Activated naive CD8-positive, alpha-beta T cell treated with anti-CD3 and anti-CD28 coated beads, Interleukin-2, amount 10 ng/mL, durations not matched to agents 7 days and 5 days (primary cell): ENCODE results near the gene DUSP12. TPM values are rescaled to one million over a fixed set of nuclear protein-coding genes. Genes with fewer than 3 reads are reported as not detected.

Experiments
- ATAC-seq: fragments of 150-1000 bp; cut with Tn5 transposase; one replicate; pipeline ENCODE4 v1.10.0; 2021; ENCODE audit warnings: low read depth, moderate library complexity
- POLR2A ChIA-PET: fragments of 350-600 bp; sonication (Branson Sonifier 250); formaldehyde crosslinking; loops from one replicate; lab custom pipeline; 2021; ENCODE audit warnings: antibody characterized with exemption; lab: Charles Lee
- DNase-seq: peaks from one replicate; pipeline ENCODE4 v3.0.0; 2021
- H3K27ac Mint-ChIP-seq: one replicate; pipeline ENCODE4 v1.8.0; 2022; ENCODE audit warnings: mild to moderate bottlenecking, mixed read lengths
- H3K27me3 Mint-ChIP-seq: one replicate; pipeline ENCODE4 v1.8.0; 2022; ENCODE audit warnings: mild to moderate bottlenecking, moderate library complexity, mixed read lengths
- H3K36me3 Mint-ChIP-seq: one replicate; pipeline ENCODE4 v1.8.0; 2021; ENCODE audit warnings: mild to moderate bottlenecking, mixed read lengths
- H3K4me1 Mint-ChIP-seq: one replicate; pipeline ENCODE4 v1.8.0; 2021; ENCODE audit warnings: mixed read lengths
- H3K4me3 Mint-ChIP-seq: one replicate; pipeline ENCODE4 v1.8.0; 2022; ENCODE audit warnings: mild to moderate bottlenecking, moderate library complexity, mixed read lengths
- H3K9me3 Mint-ChIP-seq: one replicate; pipeline ENCODE4 v1.8.0; 2021; ENCODE audit warnings: mixed read lengths
- total RNA-seq, 2 experiments: library from RNA; stranded (reverse); gene quantifications; one replicate each; pipeline ENCODE4 v1.2.3, GENCODE V29; 2021

DUSP12 gene, protein sequence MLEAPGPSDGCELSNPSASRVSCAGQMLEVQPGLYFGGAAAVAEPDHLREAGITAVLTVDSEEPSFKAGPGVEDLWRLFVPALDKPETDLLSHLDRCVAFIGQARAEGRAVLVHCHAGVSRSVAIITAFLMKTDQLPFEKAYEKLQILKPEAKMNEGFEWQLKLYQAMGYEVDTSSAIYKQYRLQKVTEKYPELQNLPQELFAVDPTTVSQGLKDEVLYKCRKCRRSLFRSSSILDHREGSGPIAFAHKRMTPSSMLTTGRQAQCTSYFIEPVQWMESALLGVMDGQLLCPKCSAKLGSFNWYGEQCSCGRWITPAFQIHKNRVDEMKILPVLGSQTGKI
- total RNA-seq: 10 to 100 TPM; 28.7 to 32.2 TPM

DNA sequence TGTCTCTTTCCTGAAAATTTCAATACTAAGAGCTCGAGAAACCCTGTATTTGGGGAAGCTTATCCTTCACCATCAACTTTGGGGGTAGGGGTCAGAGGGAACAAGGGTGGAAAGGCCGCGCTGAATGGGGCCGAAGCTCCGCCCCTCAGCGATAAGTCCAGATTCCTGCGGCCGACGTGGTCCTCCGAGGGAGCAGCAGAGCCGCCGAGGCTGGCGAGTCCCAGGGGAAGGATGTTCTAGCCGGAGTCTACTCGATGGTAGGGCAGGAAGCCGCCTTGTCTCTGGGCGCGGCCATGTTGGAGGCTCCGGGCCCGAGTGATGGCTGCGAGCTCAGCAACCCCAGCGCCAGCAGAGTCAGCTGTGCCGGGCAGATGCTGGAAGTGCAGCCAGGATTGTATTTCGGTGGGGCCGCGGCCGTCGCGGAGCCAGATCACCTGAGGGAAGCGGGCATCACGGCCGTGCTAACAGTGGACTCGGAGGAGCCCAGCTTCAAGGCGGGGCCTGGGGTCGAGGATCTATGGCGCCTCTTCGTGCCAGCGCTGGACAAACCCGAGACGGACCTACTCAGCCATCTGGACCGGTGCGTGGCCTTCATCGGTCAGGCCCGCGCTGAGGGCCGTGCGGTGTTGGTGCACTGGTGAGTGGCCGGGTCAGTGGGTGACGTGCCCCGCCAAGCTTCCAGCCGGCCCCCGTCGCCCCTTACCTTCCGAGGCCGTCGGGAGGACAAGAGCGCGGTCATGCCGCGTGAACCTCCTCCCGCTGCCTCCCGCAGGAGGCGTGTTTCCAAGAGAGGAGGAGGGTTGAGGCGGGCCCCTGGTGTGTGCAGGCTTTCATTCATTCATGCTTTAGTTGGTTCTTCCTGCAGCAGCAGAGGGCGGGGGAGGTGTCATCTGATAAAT, at the start of gene DUSP12:
Gene DUSP12 (plus strand): TSS at position 278 of the 899 bp plus-strand sequence. CDS start 16 bp downstream, at position 294.
- ATAC-seq (peak; percentile 95), DNase-seq (peak; percentile 84)
- H3K9me3 Mint-ChIP-seq: peaks cover 4% of the 10 kb centered on the region
- peaks cover 21% of the 10 kb centered on the region for H3K36me3 Mint-ChIP-seq
- H3K4me1 Mint-ChIP-seq: peaks cover 32% of the 10 kb centered on the region
- peak within 1 kb of the TSS; percentile 98 for H3K4me3 Mint-ChIP-seq
- peak within 1 kb of the TSS; percentile 96 for H3K27ac Mint-ChIP-seq
- POLR2A ChIA-PET: interaction anchor here (1.1 to 2.2 kb wide), 7 partner anchors 8 to 288 kb away, joined by 3 to 16 read pairs (median 6); partner anchors contain the start of gene ATF6
- H3K27me3 Mint-ChIP-seq: peaks cover 2% of the 10 kb centered on the region

DNA sequence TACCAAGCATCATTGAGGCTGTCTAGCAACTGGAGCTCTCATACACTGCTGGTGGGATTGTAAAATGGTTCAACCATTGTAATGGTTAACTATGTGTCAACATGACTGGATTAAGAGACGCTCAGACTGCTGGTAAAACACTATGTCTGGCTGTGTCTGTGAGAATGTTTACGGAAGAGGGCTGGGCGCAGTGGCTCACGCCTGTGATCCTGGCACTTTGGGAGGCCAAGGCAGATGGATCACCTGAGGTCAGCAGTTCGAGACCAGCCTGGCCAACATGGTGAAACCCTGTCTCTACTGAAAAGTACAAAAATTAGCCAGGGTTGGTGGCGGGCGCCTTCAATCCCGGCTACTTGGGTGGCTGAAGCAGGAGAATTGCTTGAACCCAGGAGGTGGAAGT, 47.3 kb upstream of the DUSP12 start:
- no peak for ATAC-seq
- Mint-ChIP-seq H3K27ac (no peak overlapping the region), H3K4me1 (no peaks in the 10 kb centered on the region), H3K27me3 (peaks cover 36% of the 10 kb centered on the region), H3K4me3 (no peak overlapping the region), H3K9me3 (no peaks in the 10 kb centered on the region), H3K36me3 (no peaks in the 10 kb centered on the region)
- no peak for DNase-seq
- POLR2A ChIA-PET: no interaction called here

- H3K4me1 Mint-ChIP-seq: no peaks in the 10 kb centered on the region
- no peaks in the 10 kb centered on the region for H3K9me3 Mint-ChIP-seq
- H3K27me3 Mint-ChIP-seq: peaks cover 22% of the 10 kb centered on the region
- POLR2A ChIA-PET: no interaction called here
- DNase-seq (no peak), ATAC-seq (no peak)
- no peaks in the 10 kb centered on the region for H3K36me3 Mint-ChIP-seq
- H3K27ac Mint-ChIP-seq: no peak overlapping the region
- H3K4me3 Mint-ChIP-seq: no peak overlapping the region
Observed at GRCh38 chr1:161705537-161705936, 44.0 kb upstream of the DUSP12 start.

DNA sequence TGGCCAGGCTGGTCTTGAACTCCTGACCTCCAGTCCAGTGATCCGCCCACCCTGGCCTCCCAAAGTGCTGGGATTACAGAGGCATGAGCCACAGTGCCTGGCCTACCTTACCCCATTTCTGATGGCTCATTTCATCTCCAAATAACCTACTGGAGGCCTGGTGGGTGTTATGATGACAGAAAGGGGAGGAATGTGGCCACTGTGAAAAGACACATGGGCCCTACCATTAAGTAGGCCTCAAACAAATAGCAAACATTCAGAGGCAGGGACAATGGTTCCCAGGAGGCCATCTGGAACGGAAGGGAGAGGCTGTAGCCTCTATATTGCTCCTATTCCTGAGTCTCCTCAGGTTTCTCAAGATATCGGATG, 43.5 kb upstream of the DUSP12 start:
- H3K4me3 Mint-ChIP-seq: no peak overlapping the region
- DNase-seq (no peak), ATAC-seq (no peak)
- H3K27ac Mint-ChIP-seq: no peak overlapping the region
- no peaks in the 10 kb centered on the region for H3K4me1 Mint-ChIP-seq
- no peaks in the 10 kb centered on the region for H3K36me3 Mint-ChIP-seq
- POLR2A ChIA-PET: no interaction called here
- H3K27me3 Mint-ChIP-seq: peaks cover 18% of the 10 kb centered on the region
- H3K9me3 Mint-ChIP-seq: no peaks in the 10 kb centered on the region

GRCh38 chr1:161706482-161707347, 42.9 kb upstream of the DUSP12 start, which contains the start of gene FCRLA:
FCRLA (plus strand) TSS chr1:161707229; CDS start chr1:161707265, 36 bp downstream.
- DNase-seq (no peak), ATAC-seq (no peak)
- Mint-ChIP-seq H3K36me3 (no peaks in the 10 kb centered on the region), H3K9me3 (no peaks in the 10 kb centered on the region), H3K27me3 (peaks cover 13% of the 10 kb centered on the region), H3K27ac (no peak within 1 kb of the TSS), H3K4me1 (peaks cover 1% of the 10 kb centered on the region), H3K4me3 (no peak within 1 kb of the TSS)
- POLR2A ChIA-PET: no interaction called here

- Mint-ChIP-seq H3K27ac (no peak overlapping the region), H3K4me3 (no peak overlapping the region), H3K4me1 (peaks cover 6% of the 10 kb centered on the region), H3K27me3 (peaks cover 5% of the 10 kb centered on the region), H3K9me3 (no peaks in the 10 kb centered on the region), H3K36me3 (no peaks in the 10 kb centered on the region)
- DNase-seq (no peak), ATAC-seq (no peak)
- POLR2A ChIA-PET: no interaction called here
Observed at GRCh38 chr1:161707503-161707902, 42.1 kb upstream of the DUSP12 start.

DNA sequence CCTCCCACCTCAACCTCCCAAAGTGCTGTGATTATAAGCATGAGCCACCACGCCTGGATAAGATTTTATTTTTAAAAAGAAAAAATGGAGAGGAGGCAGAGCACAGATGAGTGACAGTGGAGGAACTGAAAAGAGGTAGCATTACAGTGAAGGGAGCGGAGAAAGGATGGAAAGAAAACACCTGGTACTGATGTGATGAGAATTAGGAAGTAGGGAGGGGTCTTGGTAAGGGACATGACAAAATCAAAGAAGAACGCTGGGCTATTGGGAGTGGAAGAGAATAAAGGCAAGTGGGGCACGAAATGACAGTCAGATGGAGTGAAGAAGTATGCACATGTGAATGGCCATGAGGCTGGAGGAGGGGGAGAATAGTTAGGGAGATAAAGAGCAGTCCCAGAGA, 40.2 kb upstream of the DUSP12 start:
- Mint-ChIP-seq H3K4me1 (peaks cover 6% of the 10 kb centered on the region), H3K27me3 (no peaks in the 10 kb centered on the region), H3K4me3 (no peak overlapping the region), H3K9me3 (no peaks in the 10 kb centered on the region), H3K27ac (no peak overlapping the region), H3K36me3 (no peaks in the 10 kb centered on the region)
- POLR2A ChIA-PET: no interaction called here
- ATAC-seq: no peak
- no peak for DNase-seq

GRCh38 chr1:161710560-161710959, 39.0 kb upstream of the DUSP12 start:
- H3K9me3 Mint-ChIP-seq: no peaks in the 10 kb centered on the region
- no peak for ATAC-seq
- POLR2A ChIA-PET: no interaction called here
- H3K4me1 Mint-ChIP-seq: peaks cover 6% of the 10 kb centered on the region
- H3K4me3 Mint-ChIP-seq: no peak overlapping the region
- H3K27ac Mint-ChIP-seq: no peak overlapping the region
- peaks cover 5% of the 10 kb centered on the region for H3K27me3 Mint-ChIP-seq
- no peaks in the 10 kb centered on the region for H3K36me3 Mint-ChIP-seq
- DNase-seq: no peak

DNA sequence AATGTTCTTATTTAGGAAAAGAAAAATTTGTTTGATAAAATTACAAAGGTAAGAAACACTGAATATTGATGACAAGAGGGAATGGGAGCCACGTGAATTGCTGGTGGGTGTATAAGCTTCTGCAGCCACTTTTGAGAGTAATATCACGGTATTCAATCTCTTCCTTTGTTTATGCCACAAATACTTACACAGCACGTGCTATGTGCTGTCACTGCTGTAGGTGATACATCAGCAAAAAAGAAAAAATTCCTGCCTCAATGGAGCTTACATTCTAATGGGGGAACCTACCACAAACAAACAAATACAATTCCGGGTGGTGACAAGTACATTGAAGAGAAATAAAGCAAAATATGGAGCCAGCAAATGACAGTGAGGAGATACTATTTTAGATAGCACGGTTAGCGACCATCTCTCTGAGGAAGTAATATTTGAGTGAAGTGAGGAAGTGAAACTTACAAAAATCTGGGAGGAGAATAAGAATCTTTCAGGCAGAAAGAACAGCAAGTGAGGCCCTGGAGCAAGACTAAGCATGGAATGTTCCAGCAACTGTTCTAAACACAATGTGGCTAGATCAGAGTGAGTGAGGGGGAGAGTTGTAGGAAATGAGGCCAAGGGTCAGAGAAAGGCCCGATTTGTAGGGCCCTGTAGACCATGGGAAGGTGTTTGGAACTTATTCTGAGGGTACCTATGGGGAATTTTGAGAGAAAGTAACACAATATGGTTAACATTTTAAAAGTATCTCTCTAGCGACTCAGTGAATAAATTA, 30.8 kb upstream of the DUSP12 start:
- H3K9me3 Mint-ChIP-seq: no peaks in the 10 kb centered on the region
- H3K27ac Mint-ChIP-seq: peak overlapping the region; percentile 74
- POLR2A ChIA-PET: no interaction called here
- ATAC-seq (no peak), DNase-seq (no peak)
- H3K36me3 Mint-ChIP-seq: peaks cover 1% of the 10 kb centered on the region
- H3K4me3 Mint-ChIP-seq: no peak overlapping the region
- peaks cover 27% of the 10 kb centered on the region for H3K27me3 Mint-ChIP-seq
- peaks cover 19% of the 10 kb centered on the region for H3K4me1 Mint-ChIP-seq

- peaks cover 19% of the 10 kb centered on the region for H3K4me1 Mint-ChIP-seq
- H3K27ac Mint-ChIP-seq: no peak overlapping the region
- DNase-seq: no peak
- H3K36me3 Mint-ChIP-seq: peaks cover 1% of the 10 kb centered on the region
- H3K9me3 Mint-ChIP-seq: no peaks in the 10 kb centered on the region
- POLR2A ChIA-PET: no interaction called here
- H3K4me3 Mint-ChIP-seq: no peak overlapping the region
- no peak for ATAC-seq
- peaks cover 27% of the 10 kb centered on the region for H3K27me3 Mint-ChIP-seq
Observed at GRCh38 chr1:161719325-161719611, 30.3 kb upstream of the DUSP12 start.

GRCh38 chr1:161720422-161720821, 29.2 kb upstream of the DUSP12 start:
- Mint-ChIP-seq H3K36me3 (peaks cover 1% of the 10 kb centered on the region), H3K27ac (no peak overlapping the region), H3K9me3 (no peaks in the 10 kb centered on the region), H3K27me3 (peaks cover 27% of the 10 kb centered on the region), H3K4me1 (peaks cover 24% of the 10 kb centered on the region), H3K4me3 (no peak overlapping the region)
- ATAC-seq (no peak), DNase-seq (no peak)
- POLR2A ChIA-PET: no interaction called here

GRCh38 chr1:161720956-161721737, 28.4 kb upstream of the DUSP12 start, which contains the start of gene FCRLB:
FCRLB (plus strand) TSS chr1:161721544; CDS start chr1:161722673, 1,129 bp downstream.
- Mint-ChIP-seq H3K9me3 (no peaks in the 10 kb centered on the region), H3K36me3 (peaks cover 1% of the 10 kb centered on the region), H3K27ac (no peak within 1 kb of the TSS), H3K4me1 (peaks cover 31% of the 10 kb centered on the region), H3K4me3 (no peak within 1 kb of the TSS), H3K27me3 (peaks cover 25% of the 10 kb centered on the region)
- POLR2A ChIA-PET: interaction anchor here (0.9 kb wide), 1 partner anchor 16 kb away, joined by 4 read pairs; no protein-coding TSS in a partner anchor
- ATAC-seq (no peak), DNase-seq (no peak)
